Spleen (tissue), 7 donors: Measurements from ENCODE around the gene TOX3.

Source experiments
- CTCF ChIP-seq, 11 experiments: fragments of 200-600 bp in 7 of 11; fragments of 450-650 bp in 4 of 11; sonication (generic) in 4 of 11; IDR thresholded peaks in 8 of 11; conservative IDR thresholded peaks in 3 of 11; 1 replicate in 7 of 11; 2 replicates in 4 of 11; pipeline versions ENCODE4 v1.4.0 to v1.8.0; 2016 to 2021; ENCODE audit warnings: antibody characterized with exemption in 11 of 11, inconsistent platforms in 4 of 11, mild to moderate bottlenecking in 1 of 11
- POLR2AphosphoS5 ChIP-seq, 3 donors: sonication (generic); formaldehyde crosslinking; IDR thresholded peaks; one replicate each; pipeline ENCODE4 v1.5.1; 2017; ENCODE audit warnings: antibody characterized with exemption in 3 of 3
- donor health status: DM: no; HTN: no; CAD: no; lungs with moderate emphysema.
- donor health status: DM: no; HTN: no; CAD: no.
- donor health status: DM: no; HTN: no; CAD: no.

GRCh38 chr16:52436339-52437276 lies 110.3 kb downstream of the TOX3 start:
- TF ChIP-seq CTCF (IDR thresholded peaks at IDR 0.05 in 8 of 11, conservative IDR thresholded peaks at IDR 0.05 in 3 of 11) (no peak), POLR2AphosphoS5 (IDR thresholded peaks at IDR 0.05) (no peak)
